HG03196 (cell line): ENCODE data around the gene PNP.

Experiments used
- ATAC-seq: cut with Tn5 transposase; IDR thresholded peaks from one replicate; pipeline ENCODE4 v1.9.1; 2021; ENCODE audit not compliant: unreplicated experiment

PNP gene

GRCh38 chr14:20454516-20455354 is 14.5 kb upstream of the PNP start, which contains the start of the genes APEX1 and OSGEP:
APEX1 (plus strand) TSS chr14:20455226; CDS start chr14:20455646, 420 bp downstream.
OSGEP (minus strand) TSS chr14:20454812; CDS start chr14:20454683, 129 bp downstream.
- ATAC-seq, result peak; percentile 87

- ATAC-seq, result peak; percentile 35
Observed at GRCh38 chr14:20455355-20456300, 13.6 kb upstream of the PNP start.

- ATAC-seq, result no peak
Observed at GRCh38 chr14:20456971-20457370, 12.2 kb upstream of the PNP start.

GRCh38 chr14:20458031-20458789 is 11.0 kb upstream of the PNP start:
- no peak for ATAC-seq

- peak; percentile 8 for ATAC-seq
Observed at GRCh38 chr14:20460458-20461224, 8.6 kb upstream of the PNP start.

GRCh38 chr14:20461225-20462141 is 7.7 kb upstream of the PNP start, which contains the start of gene PIP4P1:
PIP4P1 (minus strand) TSS chr14:20461434; CDS start chr14:20461325, 109 bp downstream.
- ATAC-seq, result peak; percentile 94

- peak; percentile 2 for ATAC-seq
Observed at GRCh38 chr14:20468764-20469241, 403 bp upstream of the PNP start.

- ATAC-seq, result peak; percentile 33
Observed at GRCh38 chr14:20469890-20470602, 840 bp downstream of the PNP start.

GRCh38 chr14:20470603-20470901 is 1.3 kb downstream of the PNP start:
- no peak for ATAC-seq

- ATAC-seq, result no peak
Observed at GRCh38 chr14:20472536-20473169, 3.4 kb downstream of the PNP start.

- ATAC-seq, result no peak
Observed at GRCh38 chr14:20476776-20477175, 7.6 kb downstream of the PNP start.

- no peak for ATAC-seq
Observed at GRCh38 chr14:20477211-20477876, 8.1 kb downstream of the PNP start.

- ATAC-seq, result no peak
Observed at GRCh38 chr14:20478894-20479293, 9.7 kb downstream of the PNP start.

- ATAC-seq, result no peak
Observed at GRCh38 chr14:20482382-20482781, 13.2 kb downstream of the PNP start.

- ATAC-seq, result no peak
Observed at GRCh38 chr14:20485900-20486299, 16.7 kb downstream of the PNP start.

- ATAC-seq, result no peak
Observed at GRCh38 chr14:20486684-20487395, 17.6 kb downstream of the PNP start.

- ATAC-seq, result no peak
Observed at GRCh38 chr14:20487396-20487725, 18.2 kb downstream of the PNP start.
